Natural killer cell (primary cell): Measurements from ENCODE around the gene ZSWIM9. TPM values are rescaled to one million over a fixed set of nuclear protein-coding genes. Genes with fewer than 3 reads are reported as not detected.

Experiments
- ATAC-seq, 3 donors: fragments of 150-1000 bp in 2 of 3; fragments of 200-7000 bp in 1 of 3; cut with Tn5 transposase; 1 replicate in 1 of 3; 2 replicates in 2 of 3; pipeline ENCODE4 v1.10.0; 2021; ENCODE audit warnings: mild to moderate bottlenecking in 2 of 3, moderate library complexity in 2 of 3
- DNase-seq, 2 donors: peaks; one replicate each; pipeline versions ENCODE4 v3.0.0 to v3.0.0-alpha.2; 2013 to 2021; ENCODE audit warnings: mixed read lengths in 1 of 2
- H3K27ac ChIP-seq: one replicate; pipeline ENCODE4 v1.5.1; 2013; ENCODE audit warnings: mild to moderate bottlenecking, low read length
- H3K27me3 ChIP-seq: one replicate; pipeline ENCODE4 v1.6.1; 2013; ENCODE audit warnings: low read length; ENCODE audit not compliant: control insufficient read depth, insufficient read depth
- H3K36me3 ChIP-seq: one replicate; pipeline ENCODE4 v1.6.1; 2013; ENCODE audit warnings: low read length; ENCODE audit not compliant: control insufficient read depth, insufficient read depth
- H3K4me1 ChIP-seq: one replicate; pipeline ENCODE4 v1.6.1; 2013; ENCODE audit warnings: low read length; ENCODE audit not compliant: control insufficient read depth, insufficient read depth
- H3K4me3 ChIP-seq: one replicate; pipeline ENCODE4 v1.5.1; 2013; ENCODE audit warnings: low read length
- H3K9me3 ChIP-seq: one replicate; pipeline ENCODE4 v1.6.1; 2013; ENCODE audit warnings: low read length; ENCODE audit not compliant: control insufficient read depth, insufficient read depth
- H3K27ac Mint-ChIP-seq, 2 donors: one replicate each; pipeline ENCODE4 v1.8.0; 2022; ENCODE audit warnings: mild to moderate bottlenecking in 2 of 2, mixed read lengths in 2 of 2, moderate library complexity in 1 of 2
- H3K27me3 Mint-ChIP-seq, 2 donors: one replicate each; pipeline ENCODE4 v1.8.0; 2022; ENCODE audit warnings: low read depth in 2 of 2, mixed read lengths in 2 of 2
- H3K36me3 Mint-ChIP-seq: one replicate; pipeline ENCODE4 v1.8.0; 2022; ENCODE audit warnings: mixed read lengths
- H3K4me1 Mint-ChIP-seq, 2 donors: one replicate each; pipeline ENCODE4 v1.8.0; 2022; ENCODE audit warnings: mixed read lengths in 2 of 2
- H3K4me3 Mint-ChIP-seq: one replicate; pipeline ENCODE4 v1.8.0; 2022; ENCODE audit warnings: mild to moderate bottlenecking, moderate library complexity, mixed read lengths
- H3K9me3 Mint-ChIP-seq, 2 donors: one replicate each; pipeline ENCODE4 v1.8.0; 2022; ENCODE audit warnings: mixed read lengths in 2 of 2
- WGBS: methylation state at CpG from one replicate; pipeline ENCODE4 v1.1.7; 2013; ENCODE audit warnings: missing lambda C conversion rate; ENCODE audit not compliant: insufficient coverage; 5-methylcytosine and 5-hydroxymethylcytosine counted together
- intact Hi-C: fragments of 100-400 bp; cut with micrococcal nuclease; formaldehyde crosslinking; loops from one replicate; pipeline ENCODE4 v1.14.2; 2022
- total RNA-seq, 4 donors: library from RNA; stranded (reverse); fragments of 120-200 nt in 1 of 4; gene quantifications; one replicate each; pipeline versions ENCODE4 v1.2.3 to v1.2.4, GENCODE V29; 2013 to 2022
- TF ChIP-seq, protein P1 (sequence below): fragments of 200-600 bp; IDR thresholded peaks from one replicate; pipeline ENCODE4 v1.8.0; 2022; ENCODE audit warnings: antibody characterized with exemption

The ZSWIM9 gene
- total RNA-seq, 3 donors from 2014 or later (not counting 1 experiment from before 2014, with no cell fraction given): 4.0 to 7.0 (median 5.4) TPM

DNA sequence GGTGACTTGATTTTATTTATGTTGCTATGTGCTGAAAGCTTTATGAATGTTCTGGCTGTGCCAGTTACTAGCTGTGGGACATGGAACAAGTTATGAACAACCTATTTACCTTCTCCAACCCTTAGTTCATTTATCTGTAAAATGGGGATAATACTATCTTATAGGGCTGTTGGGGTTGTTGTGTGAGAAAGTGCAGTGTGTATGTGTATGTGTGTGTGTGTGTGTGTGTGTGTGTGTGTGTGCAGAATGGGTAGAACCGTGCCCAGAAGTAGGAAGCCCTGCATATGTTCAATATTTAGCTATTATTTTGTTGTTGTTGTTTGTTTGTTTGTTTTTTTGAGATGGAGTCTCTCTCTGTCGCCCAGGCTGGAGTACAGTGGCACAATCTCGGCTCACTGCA, 20.4 kb downstream of the ZSWIM9 start:
- Mint-ChIP-seq H3K36me3 (no peaks in the 10 kb centered on the region), H3K4me1 (peaks cover 0 to 2% of the 10 kb centered on the region in 2 donors), H3K4me3 (no peak overlapping the region), H3K27me3 (no peaks in the 10 kb centered on the region), H3K9me3 (no peaks in the 10 kb centered on the region), H3K27ac (no peak overlapping the region)
- Histone ChIP-seq H3K9me3 (no peaks in the 10 kb centered on the region), H3K36me3 (peaks cover 2% of the 10 kb centered on the region), H3K27ac (no peak overlapping the region), H3K4me1 (peaks cover 5% of the 10 kb centered on the region), H3K27me3 (no peaks in the 10 kb centered on the region), H3K4me3 (no peak overlapping the region)
- ATAC-seq: no peak
- no peak for DNase-seq
- intact Hi-C loops: no loop called here
- 100% methylated on average over 3 of the region's 3 CpGs for WGBS
- TF ChIP-seq, protein P1, sequence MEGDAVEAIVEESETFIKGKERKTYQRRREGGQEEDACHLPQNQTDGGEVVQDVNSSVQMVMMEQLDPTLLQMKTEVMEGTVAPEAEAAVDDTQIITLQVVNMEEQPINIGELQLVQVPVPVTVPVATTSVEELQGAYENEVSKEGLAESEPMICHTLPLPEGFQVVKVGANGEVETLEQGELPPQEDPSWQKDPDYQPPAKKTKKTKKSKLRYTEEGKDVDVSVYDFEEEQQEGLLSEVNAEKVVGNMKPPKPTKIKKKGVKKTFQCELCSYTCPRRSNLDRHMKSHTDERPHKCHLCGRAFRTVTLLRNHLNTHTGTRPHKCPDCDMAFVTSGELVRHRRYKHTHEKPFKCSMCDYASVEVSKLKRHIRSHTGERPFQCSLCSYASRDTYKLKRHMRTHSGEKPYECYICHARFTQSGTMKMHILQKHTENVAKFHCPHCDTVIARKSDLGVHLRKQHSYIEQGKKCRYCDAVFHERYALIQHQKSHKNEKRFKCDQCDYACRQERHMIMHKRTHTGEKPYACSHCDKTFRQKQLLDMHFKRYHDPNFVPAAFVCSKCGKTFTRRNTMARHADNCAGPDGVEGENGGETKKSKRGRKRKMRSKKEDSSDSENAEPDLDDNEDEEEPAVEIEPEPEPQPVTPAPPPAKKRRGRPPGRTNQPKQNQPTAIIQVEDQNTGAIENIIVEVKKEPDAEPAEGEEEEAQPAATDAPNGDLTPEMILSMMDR: no peak

DNA sequence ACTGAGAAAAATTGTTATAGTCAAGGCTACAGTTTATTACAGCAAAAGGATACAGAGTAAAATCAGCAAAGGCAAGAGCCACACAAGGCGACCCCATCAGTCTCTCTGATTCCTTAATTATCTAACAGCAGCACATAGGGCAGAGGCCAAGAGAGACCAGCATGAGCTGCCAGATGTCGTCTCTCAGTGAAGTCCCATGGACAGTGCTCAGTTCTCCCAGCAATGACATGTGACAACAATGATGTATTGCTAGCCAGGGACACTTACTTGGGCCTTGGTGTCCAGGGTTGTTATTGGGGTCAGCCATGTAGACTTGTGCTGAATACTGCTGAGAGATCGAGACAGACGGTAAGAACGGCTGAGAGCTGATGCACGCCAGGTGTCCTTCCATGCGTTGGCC, 22.3 kb downstream of the ZSWIM9 start:
- Mint-ChIP-seq H3K27ac (no peak overlapping the region), H3K36me3 (no peaks in the 10 kb centered on the region), H3K27me3 (no peaks in the 10 kb centered on the region), H3K4me1 (peaks cover 4 to 6% of the 10 kb centered on the region in 2 donors), H3K9me3 (no peaks in the 10 kb centered on the region), H3K4me3 (no peak overlapping the region)
- intact Hi-C loops: no loop called here
- Histone ChIP-seq H3K27me3 (no peaks in the 10 kb centered on the region), H3K4me3 (no peak overlapping the region), H3K36me3 (peaks cover 2% of the 10 kb centered on the region), H3K9me3 (no peaks in the 10 kb centered on the region), H3K4me1 (peaks cover 11% of the 10 kb centered on the region), H3K27ac (no peak overlapping the region)
- 97% methylated on average over 7 of the region's 7 CpGs for WGBS
- no peak for DNase-seq
- TF ChIP-seq, protein P1: no peak
- no peak for ATAC-seq

DNA sequence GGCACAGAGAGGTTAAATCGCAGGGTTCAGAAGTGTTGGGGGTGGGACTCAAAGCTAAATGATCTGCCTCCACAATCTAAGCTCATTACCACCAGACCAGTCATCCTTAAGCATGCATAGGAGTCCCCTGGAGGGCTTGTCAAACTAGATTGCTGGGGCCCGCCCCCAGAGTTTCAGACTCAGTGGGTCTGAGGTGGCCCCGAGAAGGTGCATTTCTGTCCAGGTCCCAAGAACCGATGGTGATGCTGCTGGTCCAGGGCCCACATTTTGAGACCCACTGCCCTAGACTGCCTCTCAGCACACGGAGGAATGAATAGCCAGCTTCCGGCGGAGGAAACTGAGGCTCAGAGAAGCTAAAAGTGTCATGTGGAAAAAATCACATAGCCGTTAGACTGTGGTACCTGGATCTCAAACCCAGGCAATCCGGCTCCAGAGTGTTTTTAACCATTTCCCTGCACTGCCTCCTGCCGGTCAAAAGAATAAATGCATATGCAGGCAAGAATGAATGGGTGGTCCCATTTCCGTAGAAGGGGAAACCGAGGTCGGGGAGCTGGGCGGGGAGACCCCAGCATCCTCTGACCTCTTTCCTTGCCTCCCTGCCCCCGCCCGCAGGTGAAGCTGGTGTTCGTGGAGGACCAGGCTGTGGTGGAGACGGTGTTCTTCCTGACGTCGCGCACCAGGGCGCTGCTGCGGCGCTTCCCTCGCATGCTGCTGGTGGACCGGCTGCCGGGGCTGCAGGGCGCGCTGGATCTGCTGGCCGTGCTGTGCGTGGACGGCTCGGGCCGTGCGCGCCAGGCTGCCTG, 23.8 kb downstream of the ZSWIM9 start:
- 89% methylated on average over 35 of the region's 36 CpGs for WGBS
- Histone ChIP-seq H3K27me3 (no peaks in the 10 kb centered on the region), H3K4me1 (peaks cover 11% of the 10 kb centered on the region), H3K9me3 (no peaks in the 10 kb centered on the region), H3K36me3 (no peaks in the 10 kb centered on the region), H3K27ac (no peak overlapping the region), H3K4me3 (no peak overlapping the region)
- ATAC-seq: no peak
- no peak overlapping the region for H3K4me3 Mint-ChIP-seq
- H3K27me3 Mint-ChIP-seq: no peaks in the 10 kb centered on the region
- TF ChIP-seq, protein P1: peak; percentile 37
- no peaks in the 10 kb centered on the region for H3K36me3 Mint-ChIP-seq
- H3K4me1 Mint-ChIP-seq: peaks cover 4 to 6% of the 10 kb centered on the region in 2 donors
- intact Hi-C loops: no loop called here
- no peaks in the 10 kb centered on the region for H3K9me3 Mint-ChIP-seq
- DNase-seq: peak in 1 of 2 donors; percentile 60
- H3K27ac Mint-ChIP-seq: no peak overlapping the region
